Left hindlimb (tissue), 1 donor: ENCODE measurements around the gene LRTM2.

ENCODE experiments used
- DNase-seq: peaks from one replicate; pipeline ENCODE4 v3.0.0-alpha.2; 2018

LRTM2 gene

DNA sequence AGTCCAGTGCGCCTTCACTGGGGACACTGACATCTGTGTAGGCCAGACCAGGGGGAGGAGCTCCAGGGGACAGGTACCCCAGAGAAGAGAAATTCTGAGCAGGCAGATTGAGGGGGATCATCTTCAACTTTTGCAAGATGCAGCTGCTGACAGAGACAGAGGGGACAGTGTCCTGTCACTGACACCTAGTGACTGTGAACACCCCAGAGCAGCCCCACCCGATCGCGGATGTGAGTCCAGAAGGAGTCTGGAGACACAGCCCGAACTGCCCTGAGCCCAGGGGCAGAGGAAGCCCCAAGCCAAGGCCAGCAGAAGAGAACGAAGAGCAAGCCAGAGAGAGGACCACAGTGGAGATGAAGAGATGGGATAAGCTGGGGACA, 21.7 kb upstream of the LRTM2 start:
- no peak for DNase-seq

- no peak for DNase-seq
Measured at GRCh38 chr12:1799051-1799881, 21.1 kb upstream of the LRTM2 start.

DNA sequence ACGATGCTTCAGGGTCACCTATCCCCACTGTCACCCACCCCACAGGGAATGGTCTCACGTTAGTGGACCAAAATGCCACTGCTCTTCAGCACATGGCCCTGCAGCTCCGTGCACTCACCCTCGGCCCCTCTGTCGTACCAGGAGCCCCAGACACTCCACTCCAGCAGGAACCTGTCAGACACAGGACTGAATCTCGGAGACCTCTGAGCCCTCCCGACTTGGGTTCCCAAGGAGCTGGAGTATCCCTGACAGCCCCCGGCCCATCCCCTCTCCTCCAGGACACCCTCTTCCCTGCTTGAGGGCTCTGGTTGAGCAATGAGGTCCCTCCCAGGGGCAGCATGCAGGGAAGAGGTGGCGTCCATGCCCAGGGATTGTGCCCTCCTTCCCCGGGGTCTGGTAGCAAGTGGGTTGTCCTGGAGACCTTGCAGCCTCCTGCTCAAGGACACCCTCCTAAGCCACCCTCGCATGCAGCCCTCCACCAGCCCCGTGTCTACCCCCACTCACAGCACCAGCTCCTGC, 20.4 kb upstream of the LRTM2 start:
- DNase-seq, result no peak

- DNase-seq, result no peak
Measured at GRCh38 chr12:1800401-1801302, 19.7 kb upstream of the LRTM2 start.

DNA sequence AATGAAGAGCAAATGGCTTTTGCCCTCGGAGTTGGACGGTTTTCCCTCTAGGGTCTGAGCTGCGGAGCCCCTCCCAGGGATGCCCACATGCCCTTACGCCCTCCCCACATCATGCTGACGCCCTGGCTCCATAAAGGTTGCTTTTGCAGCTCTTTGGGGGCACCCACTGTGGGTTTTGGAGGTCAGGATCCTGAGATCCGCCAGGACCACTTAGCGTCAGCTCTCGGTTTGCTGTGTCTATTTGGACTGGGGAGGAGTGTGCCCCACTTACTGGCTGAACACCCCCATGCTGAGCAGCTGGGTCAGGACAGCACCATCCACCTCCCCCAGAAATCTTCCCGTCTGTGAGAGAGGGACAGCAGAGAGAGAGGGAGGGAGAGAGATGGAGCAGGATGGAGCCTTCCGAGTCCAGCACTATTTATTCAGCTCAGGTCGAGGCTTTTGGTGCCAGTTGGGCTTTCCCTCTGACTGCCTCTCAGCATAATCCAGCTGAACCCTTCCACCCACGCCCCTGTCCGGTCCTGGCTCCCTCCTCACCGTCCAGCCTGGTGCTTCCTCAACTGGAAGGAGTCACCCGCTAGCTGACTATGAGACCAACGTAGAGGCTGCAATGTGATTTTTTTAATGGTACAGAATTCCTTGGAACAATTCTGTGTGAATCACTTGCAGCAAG, 18.9 kb upstream of the LRTM2 start:
- no peak for DNase-seq

GRCh38 chr12:1803736-1804135, 16.6 kb upstream of the LRTM2 start:
- DNase-seq, result no peak

GRCh38 chr12:1804545-1805332, 15.6 kb upstream of the LRTM2 start:
- DNase-seq, result peak; percentile 92

GRCh38 chr12:1805441-1806081, 14.8 kb upstream of the LRTM2 start:
- DNase-seq, result no peak

DNA sequence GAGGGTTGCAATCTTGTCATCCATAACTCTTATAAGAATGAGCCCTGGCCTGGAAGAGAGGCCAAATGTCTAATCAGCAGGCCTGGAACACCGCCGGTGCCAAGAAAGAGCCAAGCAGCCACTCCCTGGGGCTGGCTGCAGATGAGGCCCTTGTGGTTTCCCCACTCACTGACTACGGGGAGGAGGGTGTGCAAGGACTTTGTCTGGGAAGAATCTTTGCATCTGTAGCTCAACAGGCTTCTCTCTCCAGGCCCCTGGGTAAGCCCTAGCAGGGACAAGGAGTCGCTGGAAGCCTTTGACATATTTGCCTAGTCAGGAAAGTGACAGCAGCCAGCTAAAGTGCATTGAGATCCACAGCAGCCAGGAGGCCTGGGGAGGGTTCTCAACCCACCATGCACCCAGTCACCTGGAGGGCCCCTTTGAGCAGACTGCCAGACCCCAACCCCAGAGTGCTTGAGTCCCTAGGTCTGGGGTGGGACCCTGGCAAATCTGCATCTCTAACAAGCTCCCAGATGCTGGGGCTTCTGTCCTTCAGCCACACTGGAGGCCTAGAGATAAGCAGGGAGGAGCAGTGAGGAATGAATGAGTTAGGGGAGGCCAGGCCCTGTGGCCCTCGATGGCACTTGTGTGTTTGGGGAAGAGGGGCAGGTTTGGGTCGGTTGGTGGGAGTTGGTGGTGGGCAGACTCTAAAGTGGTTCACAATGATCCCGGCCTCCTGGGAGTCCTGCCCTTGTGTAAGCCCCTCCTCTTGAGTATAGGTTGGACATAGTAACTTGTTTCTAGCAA, 13.9 kb upstream of the LRTM2 start:
- no peak for DNase-seq

DNA sequence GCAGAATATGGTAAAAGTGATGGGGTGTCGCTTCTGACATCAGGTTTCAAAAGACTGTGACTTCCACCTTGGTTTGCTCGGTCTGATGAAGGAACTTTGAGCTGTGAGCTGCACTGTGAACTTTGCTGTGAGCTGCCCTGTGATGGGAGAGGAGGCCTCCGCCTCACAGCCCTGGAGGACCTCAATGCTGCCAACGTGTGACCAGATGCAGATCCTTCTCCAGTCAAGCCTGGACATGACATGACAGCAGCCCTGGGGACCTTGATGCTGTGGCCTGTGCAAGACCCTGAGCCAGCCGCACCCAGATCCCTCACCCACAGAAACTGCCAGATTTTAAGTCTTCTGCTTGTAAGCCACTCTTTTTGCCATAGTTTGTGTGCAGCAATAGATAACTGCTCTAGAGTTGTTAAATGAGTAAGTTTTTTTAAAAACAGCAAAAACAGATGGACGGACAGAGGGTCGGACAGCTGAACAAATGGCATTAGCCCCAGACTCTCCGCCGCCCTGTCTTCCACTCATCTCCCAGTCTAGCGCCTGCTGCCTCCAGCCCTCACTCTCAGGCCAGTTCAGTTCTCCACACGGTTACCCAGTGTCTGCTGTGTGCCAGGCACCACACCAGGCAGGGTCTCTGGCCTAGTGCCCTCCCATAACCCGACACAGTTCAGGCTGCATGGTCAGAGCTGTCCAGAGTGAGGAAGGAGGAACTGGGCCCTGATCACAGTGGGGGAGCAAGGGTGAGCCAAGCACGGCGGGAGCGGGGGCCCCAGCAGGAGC, 13.1 kb upstream of the LRTM2 start:
- DNase-seq, result peak; percentile 22

- peak; percentile 17 for DNase-seq
Measured at GRCh38 chr12:1808036-1808797, 12.1 kb upstream of the LRTM2 start.

- DNase-seq, result no peak
Measured at GRCh38 chr12:1808798-1809480, 11.4 kb upstream of the LRTM2 start.

DNA sequence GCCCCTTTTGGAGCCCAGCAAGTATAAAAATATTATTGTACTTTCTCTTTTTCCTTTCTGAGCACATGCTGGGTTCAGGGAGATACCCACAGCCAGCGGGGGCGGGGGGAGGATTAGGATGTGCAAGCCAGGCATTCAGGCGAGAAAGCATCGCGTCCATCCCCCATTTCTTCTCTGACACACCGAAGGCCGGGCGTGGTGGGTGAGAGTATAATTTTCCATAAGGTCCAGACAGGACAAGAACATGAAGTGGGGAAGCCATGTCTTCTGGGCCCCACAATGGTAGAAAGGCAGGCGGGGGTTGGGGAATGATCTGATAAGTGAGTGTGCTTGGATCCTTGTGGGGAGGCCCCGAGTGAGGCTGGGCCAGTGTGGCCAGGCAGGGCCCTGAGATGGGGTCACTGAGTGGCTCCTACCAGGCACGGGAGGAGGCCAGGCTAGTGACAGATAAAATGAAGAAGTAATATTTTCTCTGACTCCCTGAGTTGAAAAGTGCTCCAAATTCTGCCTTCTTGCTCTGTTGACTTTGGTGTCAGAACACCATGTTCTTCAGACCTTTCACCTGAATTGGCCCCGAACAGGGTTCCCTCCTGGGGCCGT, 10.7 kb upstream of the LRTM2 start:
- no peak for DNase-seq

- no peak for DNase-seq
Measured at GRCh38 chr12:1810201-1810930, 10.0 kb upstream of the LRTM2 start.

- no peak for DNase-seq
Measured at GRCh38 chr12:1810931-1811280, 9.5 kb upstream of the LRTM2 start.

GRCh38 chr12:1811281-1811947, 9.0 kb upstream of the LRTM2 start:
- DNase-seq, result no peak

- DNase-seq, result no peak
Measured at GRCh38 chr12:1811948-1812291, 8.4 kb upstream of the LRTM2 start.
